Tongue (tissue), 2 donors: ENCODE results near the gene NGFR. TPM values are rescaled to one million over a fixed set of nuclear protein-coding genes. Genes with fewer than 3 reads are reported as not detected.
A peak's percentile ranks its signal among the peaks of the same experiment; 100 is the strongest.

ENCODE experiments used
- DNase-seq: peaks from one replicate; pipeline ENCODE4 v3.0.0-alpha.2; 2015
- total RNA-seq: library from RNA; depleted of rRNA; stranded (reverse); fragments of >200 nt; gene quantifications from one replicate; pipeline ENCODE4 v1.2.3, GENCODE V29; 2014

Gene NGFR
- 59.2 TPM for total RNA-seq

- DNase-seq: peak; percentile 87
Observed at GRCh38 chr17:49494986-49495841, at the start of gene NGFR. Gene NGFR, plus strand, starts transcription at chr17:49495293. Its CDS starts 125 bp downstream, at chr17:49495418.

GRCh38 chr17:49445591-49445990 is 49.5 kb upstream of the NGFR start:
- no peak for DNase-seq

- DNase-seq: no peak
Observed at GRCh38 chr17:49447628-49448302, 47.3 kb upstream of the NGFR start.

GRCh38 chr17:49450181-49450580 is 44.9 kb upstream of the NGFR start:
- no peak for DNase-seq

- DNase-seq: no peak
Observed at GRCh38 chr17:49450735-49451134, 44.4 kb upstream of the NGFR start.

- no peak for DNase-seq
Observed at GRCh38 chr17:49452201-49452600, 42.9 kb upstream of the NGFR start.

GRCh38 chr17:49452661-49453060 is 42.4 kb upstream of the NGFR start:
- no peak for DNase-seq

- DNase-seq: peak; percentile 56
Observed at GRCh38 chr17:49454050-49454449, 41.0 kb upstream of the NGFR start.

GRCh38 chr17:49455272-49455861 is 39.7 kb upstream of the NGFR start:
- DNase-seq: no peak

GRCh38 chr17:49456183-49456965 is 38.7 kb upstream of the NGFR start:
- peak; percentile 84 for DNase-seq

GRCh38 chr17:49457564-49458535 is 37.2 kb upstream of the NGFR start:
- DNase-seq: no peak

GRCh38 chr17:49459401-49459984 is 35.6 kb upstream of the NGFR start:
- DNase-seq: no peak

- no peak for DNase-seq
Observed at GRCh38 chr17:49460401-49460800, 34.7 kb upstream of the NGFR start.

- no peak for DNase-seq
Observed at GRCh38 chr17:49461580-49461979, 33.5 kb upstream of the NGFR start.

GRCh38 chr17:49464049-49464448 is 31.0 kb upstream of the NGFR start:
- no peak for DNase-seq

GRCh38 chr17:49465331-49465903 is 29.7 kb upstream of the NGFR start:
- peak; percentile 73 for DNase-seq

GRCh38 chr17:49466436-49466835 is 28.7 kb upstream of the NGFR start:
- DNase-seq: no peak

- DNase-seq: no peak
Observed at GRCh38 chr17:49467175-49467574, 27.9 kb upstream of the NGFR start.

- peak; percentile 83 for DNase-seq
Observed at GRCh38 chr17:49468811-49469385, 26.2 kb upstream of the NGFR start.
